Naive thymus-derived CD8-positive, alpha-beta T cell (primary cell): Measurements from ENCODE around the gene RFX7. TPM values are rescaled to one million over a fixed set of nuclear protein-coding genes. Genes with fewer than 3 reads are reported as not detected.
A peak's percentile ranks its signal among the peaks of the same experiment; 100 is the strongest.

Experiments
- ATAC-seq, 2 donors: fragments of 150-1000 bp; cut with Tn5 transposase in 1 of 2; sonication (Bioruptor Pico), chemical (Tn5 transposase) in 1 of 2; 1 replicate in 1 of 2; 2 replicates in 1 of 2; pipeline ENCODE4 v1.10.0; 2021; ENCODE audit warnings: mild to moderate bottlenecking in 2 of 2, moderate library complexity in 2 of 2
- POLR2A ChIA-PET: fragments of 350-600 bp; sonication (Branson Sonifier 250); formaldehyde crosslinking; loops from one replicate; lab custom pipeline; 2021; ENCODE audit warnings: antibody characterized with exemption; lab: Charles Lee
- DNase-seq, 10 donors: peaks; one replicate each; pipeline versions ENCODE4 v3.0.0 to v3.0.0-alpha.2; 2020 to 2022
- H3K27ac Mint-ChIP-seq, 10 donors: one replicate each; pipeline ENCODE4 v1.8.0; 2020 to 2022; ENCODE audit warnings: mild to moderate bottlenecking in 10 of 10, mixed read lengths in 10 of 10, moderate library complexity in 4 of 10, inconsistent platforms in 1 of 10
- H3K27me3 Mint-ChIP-seq, 5 donors: one replicate each; pipeline ENCODE4 v1.8.0; 2021 to 2022; ENCODE audit warnings: mixed read lengths in 5 of 5
- H3K36me3 Mint-ChIP-seq, 3 donors: one replicate each; pipeline ENCODE4 v1.8.0; 2020 to 2022; ENCODE audit warnings: mixed read lengths in 3 of 3, mild to moderate bottlenecking in 2 of 3, inconsistent platforms in 1 of 3
- H3K4me1 Mint-ChIP-seq, 4 donors: one replicate each; pipeline ENCODE4 v1.8.0; 2021 to 2022; ENCODE audit warnings: mixed read lengths in 4 of 4
- H3K4me3 Mint-ChIP-seq, 10 donors: one replicate each; pipeline ENCODE4 v1.8.0; 2020 to 2022; ENCODE audit warnings: mild to moderate bottlenecking in 10 of 10, mixed read lengths in 10 of 10, moderate library complexity in 6 of 10, inconsistent platforms in 1 of 10
- H3K9me3 Mint-ChIP-seq, 9 donors: one replicate each; pipeline ENCODE4 v1.8.0; 2020 to 2022; ENCODE audit warnings: mixed read lengths in 9 of 9, mild to moderate bottlenecking in 3 of 9, inconsistent platforms in 1 of 9, moderate library complexity in 1 of 9
- polyA plus RNA-seq, 3 donors: library from polyadenylated mRNA; unstranded; fragments of 300-500 nt; fragmentation: Illumina TruSeq; gene quantifications; one replicate each; pipeline ENCODE4 v1.2.3, GENCODE V29; 2021
- total RNA-seq, 8 experiments: library from RNA in 2 of 8; stranded (reverse) in 2 of 8; gene quantifications; one replicate each; pipeline ENCODE4 v1.2.3 and lab custom pipeline; 2021 to 2026

RFX7 gene
- total and polyA plus RNA-seq, 5 experiments from 2014 or later: 3.0 to 36.0 (median 4.2) TPM

GRCh38 chr15:56251315-56252095 is 7.8 kb upstream of the RFX7 start:
- H3K36me3 Mint-ChIP-seq: peaks cover 0 to 2% (median 0%) of the 10 kb centered on the region in 3 donors
- H3K4me1 Mint-ChIP-seq: no peaks in the 10 kb centered on the region
- H3K27ac Mint-ChIP-seq: peak overlapping the region in 1 of 10 donors; percentile 31
- no peak for DNase-seq
- ATAC-seq: no peak
- no peak overlapping the region for H3K4me3 Mint-ChIP-seq
- H3K9me3 Mint-ChIP-seq: no peaks in the 10 kb centered on the region
- H3K27me3 Mint-ChIP-seq: peaks cover 11 to 33% (median 16%) of the 10 kb centered on the region in 5 donors
- POLR2A ChIA-PET: no interaction called here

GRCh38 chr15:56250626-56251025 is 6.9 kb upstream of the RFX7 start:
- H3K4me1 Mint-ChIP-seq: peaks cover 5 to 8% (median 7%) of the 10 kb centered on the region in 4 donors
- H3K27ac Mint-ChIP-seq: no peak overlapping the region
- no peaks in the 10 kb centered on the region for H3K9me3 Mint-ChIP-seq
- H3K36me3 Mint-ChIP-seq: peaks cover 0 to 2% (median 0%) of the 10 kb centered on the region in 3 donors
- H3K4me3 Mint-ChIP-seq: no peak overlapping the region
- ATAC-seq (no peak), DNase-seq (no peak)
- H3K27me3 Mint-ChIP-seq: peaks cover 11 to 28% (median 16%) of the 10 kb centered on the region in 5 donors
- POLR2A ChIA-PET: no interaction called here

GRCh38 chr15:56249092-56249491 is 5.4 kb upstream of the RFX7 start:
- Mint-ChIP-seq H3K9me3 (no peaks in the 10 kb centered on the region), H3K4me1 (peaks cover 10 to 23% (median 23%) of the 10 kb centered on the region in 4 donors), H3K27ac (no peak overlapping the region), H3K4me3 (no peak overlapping the region), H3K36me3 (peaks cover 0 to 2% (median 0%) of the 10 kb centered on the region in 3 donors), H3K27me3 (peaks cover 9 to 14% (median 14%) of the 10 kb centered on the region in 5 donors)
- ATAC-seq (no peak), DNase-seq (no peak)
- POLR2A ChIA-PET: no interaction called here

- POLR2A ChIA-PET: no interaction called here
- H3K36me3 Mint-ChIP-seq: peaks cover 0 to 2% (median 0%) of the 10 kb centered on the region in 3 donors
- ATAC-seq: no peak
Observed at GRCh38 chr15:56248311-56248992, 4.8 kb upstream of the RFX7 start.

GRCh38 chr15:56247266-56247665 is 3.6 kb upstream of the RFX7 start:
- H3K4me1 Mint-ChIP-seq: peaks cover 13 to 28% (median 25%) of the 10 kb centered on the region in 4 donors
- peaks cover 0 to 5% (median 3%) of the 10 kb centered on the region in 5 donors for H3K27me3 Mint-ChIP-seq
- POLR2A ChIA-PET: no interaction called here
- H3K36me3 Mint-ChIP-seq: no peaks in the 10 kb centered on the region
- no peak for ATAC-seq
- no peak overlapping the region for H3K4me3 Mint-ChIP-seq
- no peaks in the 10 kb centered on the region for H3K9me3 Mint-ChIP-seq
- no peak overlapping the region for H3K27ac Mint-ChIP-seq
- DNase-seq: no peak

More at GRCh38 chr15:56248311-56248992, 4.8 kb upstream of the RFX7 start:
- no peak for DNase-seq
- no peak overlapping the region for H3K27ac Mint-ChIP-seq
- peaks cover 5 to 10% (median 8%) of the 10 kb centered on the region in 5 donors for H3K27me3 Mint-ChIP-seq
- no peaks in the 10 kb centered on the region for H3K9me3 Mint-ChIP-seq
- peaks cover 10 to 26% (median 24%) of the 10 kb centered on the region in 4 donors for H3K4me1 Mint-ChIP-seq
- H3K4me3 Mint-ChIP-seq: no peak overlapping the region

- no peaks in the 10 kb centered on the region for H3K36me3 Mint-ChIP-seq
- peak overlapping the region; percentile 58 to 95 (median 94) for H3K27ac Mint-ChIP-seq
- H3K4me3 Mint-ChIP-seq: peak overlapping the region; percentile 75 to 96 (median 87)
- POLR2A ChIA-PET: interaction anchor here (0.7 to 1.2 kb wide), 3 partner anchors 198 to 254 kb away, joined by 3 read pairs; no protein-coding TSS in a partner anchor
- peaks cover 0 to 3% (median 2%) of the 10 kb centered on the region in 5 donors for H3K27me3 Mint-ChIP-seq
- H3K9me3 Mint-ChIP-seq: no peaks in the 10 kb centered on the region
- ATAC-seq (peak; percentile 63 to 73), DNase-seq (peak; percentile 72 to 91 (median 82))
- peaks cover 16 to 38% (median 30%) of the 10 kb centered on the region in 4 donors for H3K4me1 Mint-ChIP-seq
Observed at GRCh38 chr15:56245871-56246814, 2.5 kb upstream of the RFX7 start.

GRCh38 chr15:56244811-56245576 is 1.3 kb upstream of the RFX7 start:
- peak overlapping the region; percentile 75 to 96 (median 87) for H3K4me3 Mint-ChIP-seq
- peak overlapping the region; percentile 58 to 95 (median 94) for H3K27ac Mint-ChIP-seq
- POLR2A ChIA-PET: interaction anchor here (0.6 to 1.9 kb wide), 11 partner anchors 13 to 1048 kb away, joined by 3 to 8 read pairs (median 3); partner anchors contain the start of gene TCF12
- peak in 6 of 10 donors; percentile 10 to 25 (median 20) for DNase-seq
- H3K9me3 Mint-ChIP-seq: no peaks in the 10 kb centered on the region
- no peak for ATAC-seq
- H3K4me1 Mint-ChIP-seq: peaks cover 16 to 43% (median 32%) of the 10 kb centered on the region in 4 donors
- H3K36me3 Mint-ChIP-seq: no peaks in the 10 kb centered on the region
- no peaks in the 10 kb centered on the region for H3K27me3 Mint-ChIP-seq

- POLR2A ChIA-PET: interaction anchor here (0.6 to 1.9 kb wide), 8 partner anchors 12 to 675 kb away, joined by 3 to 8 read pairs (median 4); partner anchors contain the start of gene TCF12
- Mint-ChIP-seq H3K36me3 (no peaks in the 10 kb centered on the region), H3K27ac (peak overlapping the region; percentile 58 to 95 (median 94)), H3K4me1 (peaks cover 16 to 47% (median 37%) of the 10 kb centered on the region in 4 donors), H3K9me3 (no peaks in the 10 kb centered on the region), H3K4me3 (peak overlapping the region; percentile 75 to 96 (median 87)), H3K27me3 (no peaks in the 10 kb centered on the region)
- DNase-seq: peak in 4 of 10 donors; percentile 6 to 21 (median 17)
- peak; percentile 2 to 6 for ATAC-seq
Observed at GRCh38 chr15:56244038-56244810, 545 bp upstream of the RFX7 start.

GRCh38 chr15:56242576-56243162 is 1.0 kb downstream of the RFX7 start:
- DNase-seq: peak in 3 of 10 donors; percentile 1 to 10 (median 9)
- POLR2A ChIA-PET: interaction anchor here (0.7 to 1.0 kb wide), 5 partner anchors 35 to 834 kb away, joined by 3 to 7 read pairs (median 3); partner anchors contain the start of genes CCPG1 and PIERCE2
- Mint-ChIP-seq H3K36me3 (peaks cover 0 to under 1% (median 0%) of the 10 kb centered on the region in 3 donors), H3K4me1 (peaks cover 16 to 56% (median 46%) of the 10 kb centered on the region in 4 donors), H3K27ac (peak overlapping the region; percentile 54 to 97 (median 86)), H3K4me3 (peak overlapping the region; percentile 75 to 95 (median 90)), H3K9me3 (no peaks in the 10 kb centered on the region), H3K27me3 (no peaks in the 10 kb centered on the region)
- ATAC-seq: no peak

GRCh38 chr15:56241374-56242105 is 2.1 kb downstream of the RFX7 start:
- POLR2A ChIA-PET: no interaction called here
- no peak for ATAC-seq
- H3K27ac Mint-ChIP-seq: peak overlapping the region in 8 of 10 donors; percentile 11 to 97 (median 50)
- peaks cover 19 to 66% (median 56%) of the 10 kb centered on the region in 4 donors for H3K4me1 Mint-ChIP-seq
- peaks cover 0 to 5% (median 0%) of the 10 kb centered on the region in 3 donors for H3K36me3 Mint-ChIP-seq
- DNase-seq: no peak
- H3K27me3 Mint-ChIP-seq: no peaks in the 10 kb centered on the region
- H3K4me3 Mint-ChIP-seq: peak overlapping the region; percentile 57 to 94 (median 81)
- H3K9me3 Mint-ChIP-seq: no peaks in the 10 kb centered on the region
